HG03575 (cell line): ENCODE measurements around the gene RPS16.

ENCODE experiments used
- ATAC-seq: cut with Tn5 transposase; IDR thresholded peaks from one replicate; pipeline ENCODE4 v1.9.1; 2021; ENCODE audit not compliant: unreplicated experiment, insufficient number of reproducible peaks, low FRiP score; ENCODE audit errors: extremely low read depth

Gene RPS16

DNA sequence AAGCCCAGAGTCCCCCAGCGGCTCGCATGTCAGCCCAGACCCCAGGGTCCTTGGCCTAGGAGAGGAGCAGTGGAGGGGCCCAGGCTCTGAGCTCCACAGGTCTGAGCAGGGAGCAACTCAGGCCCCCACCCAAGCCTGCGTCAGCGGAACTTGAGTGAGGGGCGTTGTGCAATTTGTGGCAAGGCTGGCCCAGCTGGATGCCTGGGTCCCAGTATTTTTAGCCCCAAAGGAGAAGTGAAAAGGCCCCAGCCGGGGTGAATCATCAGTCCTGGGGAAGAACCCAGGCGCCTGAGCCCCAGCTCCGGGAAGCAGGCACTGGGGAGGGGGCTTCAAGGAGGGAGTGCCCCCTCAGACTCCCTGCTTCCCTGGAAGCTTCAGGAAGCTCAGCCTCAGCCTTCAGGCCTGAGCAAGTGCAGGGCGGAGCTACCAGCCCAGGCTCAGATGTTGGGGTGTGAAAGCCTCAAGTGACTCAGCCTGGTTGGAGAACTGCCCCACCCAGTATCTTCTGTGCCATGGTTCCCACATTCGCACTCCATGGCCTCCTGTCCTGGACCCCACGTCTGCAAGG is 37.4 kb downstream of the RPS16 start:
- no peak for ATAC-seq

DNA sequence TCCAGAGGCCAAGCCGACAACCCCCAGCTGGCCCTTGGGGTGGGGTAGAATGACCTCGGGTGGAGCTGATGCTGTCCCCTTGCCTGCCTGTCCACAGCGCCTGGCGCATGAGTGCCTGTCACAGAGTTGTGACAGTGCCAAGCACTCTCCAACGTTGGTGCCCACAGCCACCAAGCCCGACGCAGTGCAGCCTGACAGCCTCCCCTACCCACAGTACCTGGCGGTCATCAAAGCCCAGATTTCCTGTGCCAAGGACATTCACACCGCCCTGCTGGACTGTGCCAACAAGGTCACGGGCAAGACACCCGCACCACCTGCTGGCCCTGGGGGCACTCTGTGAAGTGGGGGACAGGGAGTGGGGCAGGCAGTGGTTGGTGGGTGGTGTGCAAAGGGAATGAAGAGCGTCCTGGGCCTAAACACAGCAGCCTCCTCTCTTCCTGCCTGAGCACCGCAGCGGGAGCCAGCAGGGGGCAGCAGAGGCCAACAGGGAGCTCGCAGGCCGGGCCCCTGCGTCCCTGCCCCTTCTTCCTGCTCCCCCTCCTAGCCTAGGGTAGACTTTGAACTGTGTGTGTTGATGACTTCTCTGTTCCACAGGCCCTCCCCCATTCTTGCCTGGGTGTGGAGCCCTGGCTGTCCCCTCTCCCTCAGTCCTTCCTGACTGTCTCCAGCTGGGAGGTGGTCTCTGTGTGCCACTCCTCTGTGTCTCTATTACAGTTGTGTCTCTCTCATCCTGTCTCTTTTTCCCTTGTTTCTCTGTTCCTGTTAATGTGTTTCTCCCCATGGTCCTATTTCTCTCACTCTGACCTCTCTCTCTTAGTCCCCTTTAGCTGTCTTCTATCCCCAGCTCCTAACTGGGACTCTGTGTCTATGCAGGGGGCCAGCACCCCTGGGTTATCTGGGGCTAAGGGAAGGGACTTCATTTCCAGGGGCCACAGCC is 38.1 kb downstream of the RPS16 start:
- ATAC-seq, result no peak

DNA sequence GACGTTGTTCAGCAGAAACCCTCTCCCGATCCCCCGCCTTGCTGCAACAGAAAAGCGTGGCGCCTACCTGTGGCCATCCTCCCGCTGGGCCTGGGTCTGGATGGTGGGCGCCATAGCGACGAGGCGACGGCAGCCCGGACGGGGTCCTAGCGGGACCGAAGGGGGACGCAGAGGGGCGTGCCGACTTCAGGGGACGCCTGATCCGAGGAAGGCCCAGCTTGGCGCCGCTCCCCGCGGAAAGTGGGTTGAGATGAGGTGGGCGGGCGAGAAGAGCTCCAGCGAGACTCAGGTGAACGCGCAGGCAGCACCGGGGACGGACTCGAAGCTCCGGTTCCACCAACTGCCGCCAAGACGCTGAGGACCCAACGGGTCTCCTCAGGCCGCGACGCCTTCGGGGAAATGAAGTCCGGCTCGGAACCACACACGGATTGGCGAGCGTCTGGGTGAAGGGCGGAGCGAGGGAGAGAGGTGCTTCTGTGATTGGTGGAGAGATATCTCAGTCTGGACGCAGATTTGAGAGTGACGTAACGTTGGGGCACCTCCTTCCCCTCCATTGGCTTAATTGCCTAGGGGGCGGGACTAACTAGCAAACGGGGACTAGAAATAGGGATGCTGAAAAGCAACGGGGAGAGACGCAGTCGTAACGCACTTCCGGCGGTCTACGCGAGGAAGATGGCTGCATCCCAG is 44.9 kb downstream of the RPS16 start, which contains the start of the genes MED29 and PAF1:
Gene MED29, plus strand, starts transcription at position 628 of the 687 bp plus-strand sequence. Its CDS starts 45 bp downstream, at position 673.
Gene PAF1, minus strand, starts transcription at position 356 of the 687 bp plus-strand sequence. Its CDS starts 242 bp downstream, at position 114.
- peak; percentile 80 for ATAC-seq

GRCh38 chr19:39390451-39390750 is 45.3 kb downstream of the RPS16 start:
- ATAC-seq, result no peak

DNA sequence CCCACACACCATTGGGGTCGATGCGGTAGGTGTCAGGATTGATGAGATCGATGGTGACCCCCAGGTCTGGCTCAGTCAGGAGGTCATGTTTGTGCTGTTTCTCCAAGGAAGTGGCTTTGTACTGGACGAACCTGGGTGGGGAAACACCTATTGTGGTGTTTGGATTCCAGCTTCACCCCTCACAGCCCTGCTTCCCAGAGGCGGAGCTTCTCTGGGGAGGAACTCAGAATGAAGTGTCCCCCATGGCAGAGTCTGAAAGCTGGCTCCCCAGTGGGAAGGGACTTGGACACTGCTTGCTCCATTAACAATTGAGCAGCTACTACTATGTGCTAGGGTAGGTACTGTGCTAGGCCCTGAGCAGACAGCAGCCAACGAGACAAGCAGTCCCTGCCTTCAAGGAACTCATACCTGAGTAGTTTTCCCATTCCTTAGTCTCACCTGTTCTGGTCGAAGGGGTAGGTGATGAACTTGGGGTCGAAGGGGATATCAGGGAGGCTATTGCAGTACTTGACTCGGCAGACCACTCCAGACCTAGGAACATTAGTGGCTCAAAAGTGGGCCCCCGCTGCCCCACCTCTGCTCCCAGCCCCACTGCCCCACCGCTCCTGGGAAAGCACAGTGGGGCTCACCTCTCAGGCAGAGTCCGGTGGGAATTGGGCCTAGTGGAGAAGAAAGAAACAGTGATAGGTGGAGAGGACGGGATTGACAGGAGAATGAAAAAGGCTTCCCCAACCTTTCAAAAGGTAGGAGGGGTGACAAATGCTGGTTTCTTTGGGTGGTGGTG is 45.9 kb downstream of the RPS16 start:
- ATAC-seq, result no peak

- ATAC-seq, result no peak
Observed at GRCh38 chr19:39388657-39389056, 47.1 kb downstream of the RPS16 start.

GRCh38 chr19:39386557-39386956 is 49.2 kb downstream of the RPS16 start:
- no peak for ATAC-seq

- no peak for ATAC-seq
Observed at GRCh38 chr19:39385629-39386411, 49.9 kb downstream of the RPS16 start.

- ATAC-seq, result no peak
Observed at GRCh38 chr19:39384839-39385568, 50.7 kb downstream of the RPS16 start.
